Activated CD8-positive, alpha-beta memory T cell treated with anti-CD3 and anti-CD28 coated beads for 1 hour (primary cell): ENCODE data around the gene RIMBP2.

Experiments
- DNase-seq, 2 donors: peaks; one replicate each; pipeline ENCODE4 v3.0.0-alpha.2; 2020; ENCODE audit warnings: low read depth in 1 of 2; ENCODE audit errors: extremely low read depth in 1 of 2

The RIMBP2 gene

GRCh38 chr12:130353081-130353480 is 363.0 kb downstream of the RIMBP2 start:
- no peak for DNase-seq

- DNase-seq, result no peak
Observed at GRCh38 chr12:130351326-130351725, 364.8 kb downstream of the RIMBP2 start.

- DNase-seq, result no peak
Observed at GRCh38 chr12:130350715-130351114, 365.4 kb downstream of the RIMBP2 start.

GRCh38 chr12:130347588-130347987 is 368.5 kb downstream of the RIMBP2 start:
- no peak for DNase-seq
